Glutamatergic neuron (in vitro differentiated cells): ENCODE results near the gene UGT2A2. TPM values are rescaled to one million over a fixed set of nuclear protein-coding genes. Genes with fewer than 3 reads are reported as not detected.
"Not testable (repeated sequence)": the region's sequence is repeated elsewhere in the genome, so short reads cannot be mapped to it uniquely, and the experiment has no call there.

ENCODE experiments used
- DNase-seq: peaks from one replicate; pipeline ENCODE4 v3.0.0; 2022
- H3K27ac Mint-ChIP-seq: one replicate; pipeline ENCODE4 v1.8.0; 2020; ENCODE audit warnings: mild to moderate bottlenecking, mixed read lengths, inconsistent platforms; ENCODE audit not compliant: unreplicated experiment
- H3K27me3 Mint-ChIP-seq: one replicate; pipeline ENCODE4 v1.8.0; 2020; ENCODE audit warnings: mild to moderate bottlenecking, moderate library complexity, mixed read lengths, inconsistent platforms; ENCODE audit not compliant: unreplicated experiment
- H3K36me3 Mint-ChIP-seq: one replicate; pipeline ENCODE4 v1.8.0; 2020; ENCODE audit warnings: mild to moderate bottlenecking, mixed read lengths, inconsistent platforms; ENCODE audit not compliant: unreplicated experiment
- H3K4me1 Mint-ChIP-seq: one replicate; pipeline ENCODE4 v1.8.0; 2020; ENCODE audit warnings: mild to moderate bottlenecking, low read depth, mixed read lengths, inconsistent platforms; ENCODE audit not compliant: unreplicated experiment
- H3K4me3 Mint-ChIP-seq: one replicate; pipeline ENCODE4 v1.8.0; 2020; ENCODE audit warnings: mild to moderate bottlenecking, mixed read lengths, inconsistent platforms; ENCODE audit not compliant: unreplicated experiment
- H3K9me3 Mint-ChIP-seq: one replicate; pipeline ENCODE4 v1.8.0; 2020; ENCODE audit warnings: mild to moderate bottlenecking, moderate library complexity, mixed read lengths, inconsistent platforms; ENCODE audit not compliant: unreplicated experiment
- long read RNA-seq: library from polyadenylated mRNA; unstranded; transcript quantifications from one replicate; pipeline ENCODE4 v2.0.0, GENCODE V29; 2020; ENCODE audit not compliant: unreplicated experiment
- total RNA-seq: library from RNA; stranded (reverse); fragmentation: NEBNext Ultra II Directional; extraction: Animal tissue kit (Norgen Biotek cat#: 25700); gene quantifications from one replicate; pipeline ENCODE4 v1.2.1, GENCODE V29; 2021; ENCODE audit not compliant: unreplicated experiment
- TF ChIP-seq, protein P1 (sequence below): fragments of 200-600 bp; sonication (generic); IDR thresholded peaks from one replicate; pipeline ENCODE4 v1.5.0; 2021; ENCODE audit not compliant: partially characterized antibody, unreplicated experiment

The UGT2A2 gene
- total RNA-seq = not detected
- long read RNA-seq = 0 reads

DNA sequence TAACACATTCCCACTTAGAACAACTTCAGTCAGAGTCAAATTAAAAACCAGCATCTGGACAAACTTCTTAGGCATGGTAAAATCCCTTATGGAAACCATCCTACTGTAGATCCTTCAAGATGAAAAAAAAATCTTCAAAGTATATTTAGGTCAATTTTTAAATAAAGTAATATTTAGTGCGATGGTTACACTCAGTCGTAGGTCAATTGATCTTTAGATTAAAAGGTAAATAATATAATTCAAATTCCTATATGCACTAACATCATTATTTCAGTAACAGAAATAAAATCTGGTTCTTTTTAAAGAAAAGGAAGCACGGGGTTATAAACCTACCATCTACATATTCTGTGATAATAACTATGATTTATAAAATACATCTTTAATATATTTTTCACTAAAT is at the start of gene UGT2A2:
UGT2A2 (minus strand) TSS at position 101 of the 400 bp plus-strand sequence; CDS start at position 99, 2 bp downstream.
- H3K4me3 Mint-ChIP-seq = no peak within 1 kb of the TSS
- no peaks in the 10 kb centered on the region for H3K36me3 Mint-ChIP-seq
- H3K4me1 Mint-ChIP-seq = no peaks in the 10 kb centered on the region
- no peaks in the 10 kb centered on the region for H3K9me3 Mint-ChIP-seq
- TF ChIP-seq, protein P1, sequence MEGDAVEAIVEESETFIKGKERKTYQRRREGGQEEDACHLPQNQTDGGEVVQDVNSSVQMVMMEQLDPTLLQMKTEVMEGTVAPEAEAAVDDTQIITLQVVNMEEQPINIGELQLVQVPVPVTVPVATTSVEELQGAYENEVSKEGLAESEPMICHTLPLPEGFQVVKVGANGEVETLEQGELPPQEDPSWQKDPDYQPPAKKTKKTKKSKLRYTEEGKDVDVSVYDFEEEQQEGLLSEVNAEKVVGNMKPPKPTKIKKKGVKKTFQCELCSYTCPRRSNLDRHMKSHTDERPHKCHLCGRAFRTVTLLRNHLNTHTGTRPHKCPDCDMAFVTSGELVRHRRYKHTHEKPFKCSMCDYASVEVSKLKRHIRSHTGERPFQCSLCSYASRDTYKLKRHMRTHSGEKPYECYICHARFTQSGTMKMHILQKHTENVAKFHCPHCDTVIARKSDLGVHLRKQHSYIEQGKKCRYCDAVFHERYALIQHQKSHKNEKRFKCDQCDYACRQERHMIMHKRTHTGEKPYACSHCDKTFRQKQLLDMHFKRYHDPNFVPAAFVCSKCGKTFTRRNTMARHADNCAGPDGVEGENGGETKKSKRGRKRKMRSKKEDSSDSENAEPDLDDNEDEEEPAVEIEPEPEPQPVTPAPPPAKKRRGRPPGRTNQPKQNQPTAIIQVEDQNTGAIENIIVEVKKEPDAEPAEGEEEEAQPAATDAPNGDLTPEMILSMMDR = no peak
- H3K27ac Mint-ChIP-seq = no peak within 1 kb of the TSS
- H3K27me3 Mint-ChIP-seq = no peaks in the 10 kb centered on the region
- no peak for DNase-seq

DNA sequence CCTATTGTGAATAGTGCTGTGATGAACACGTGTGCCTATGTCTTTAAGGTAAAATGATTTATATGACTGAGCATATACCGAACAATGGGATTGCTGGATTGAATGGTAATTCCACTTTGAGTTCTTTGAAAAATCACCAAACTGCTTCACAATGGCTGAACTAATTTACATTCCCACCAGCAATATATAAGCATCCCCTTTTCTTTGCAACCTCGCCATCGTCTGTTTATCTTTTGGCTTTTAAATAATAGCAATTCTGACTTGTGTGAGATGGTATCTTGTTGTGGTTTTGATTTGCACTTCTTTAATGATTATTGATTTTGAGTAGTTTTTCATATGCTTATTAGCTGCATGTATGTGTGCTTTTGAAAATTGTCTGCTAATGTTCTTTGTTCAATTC is 45.4 kb upstream of the UGT2A2 start:
- no peaks in the 10 kb centered on the region for H3K4me1 Mint-ChIP-seq
- no peak for DNase-seq

DNA sequence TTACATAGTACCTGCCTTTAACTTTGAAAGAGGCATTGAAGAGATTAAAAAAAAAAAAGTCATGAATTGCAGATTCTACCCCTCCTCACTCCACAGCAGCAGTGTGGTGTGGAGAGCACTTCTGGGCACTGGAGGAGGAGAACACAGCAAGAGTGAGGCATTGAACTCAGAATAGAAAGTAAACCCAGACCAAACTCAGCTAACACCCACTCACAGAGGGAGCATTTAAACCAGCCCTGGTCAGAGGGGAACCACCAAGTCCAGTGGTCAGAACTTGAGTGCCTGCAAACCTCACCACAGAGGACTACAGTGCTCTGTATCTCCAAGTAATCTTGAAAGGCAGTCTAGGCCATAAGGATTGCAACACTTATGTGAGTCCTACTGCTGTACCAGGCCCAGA is 29.2 kb upstream of the UGT2A2 start:
- TF ChIP-seq, protein P1 = no peak
- no peak for DNase-seq
- no peak overlapping the region for H3K27ac Mint-ChIP-seq
- no peaks in the 10 kb centered on the region for H3K9me3 Mint-ChIP-seq
- H3K27me3 Mint-ChIP-seq = peaks cover 2% of the 10 kb centered on the region
- no peaks in the 10 kb centered on the region for H3K4me1 Mint-ChIP-seq
- H3K4me3 Mint-ChIP-seq = no peak overlapping the region
- H3K36me3 Mint-ChIP-seq = no peaks in the 10 kb centered on the region

More for the DNA sequence above, 45.4 kb upstream of the UGT2A2 start:
- H3K27me3 Mint-ChIP-seq = no peaks in the 10 kb centered on the region
- H3K9me3 Mint-ChIP-seq = peaks cover 1% of the 10 kb centered on the region
- H3K27ac Mint-ChIP-seq = no peak overlapping the region
- H3K4me3 Mint-ChIP-seq = no peak overlapping the region
- H3K36me3 Mint-ChIP-seq = no peaks in the 10 kb centered on the region
- TF ChIP-seq, protein P1 = no peak

DNA sequence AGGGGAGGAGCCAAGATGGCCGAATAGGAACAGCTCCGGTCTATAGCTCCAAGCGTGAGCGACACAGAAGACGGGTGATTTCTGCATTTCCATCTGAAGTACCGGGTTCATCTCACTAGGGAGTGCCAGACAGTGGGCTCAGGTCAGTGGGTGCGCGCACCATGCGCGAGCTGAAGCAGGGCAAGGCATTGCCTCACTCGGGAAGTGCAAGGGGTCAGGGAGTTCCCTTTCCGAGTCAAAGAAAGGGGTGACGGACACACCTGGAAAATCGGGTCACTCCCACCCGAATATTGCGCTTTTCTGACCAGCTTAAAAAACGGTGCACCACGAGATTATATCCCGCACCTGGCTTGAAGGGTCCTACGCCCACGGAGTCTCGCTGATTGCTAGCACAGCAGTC is 24.6 kb upstream of the UGT2A2 start:
- not testable (repeated sequence) for DNase-seq, H3K4me1 Mint-ChIP-seq, H3K27ac Mint-ChIP-seq, H3K36me3 Mint-ChIP-seq, H3K27me3 Mint-ChIP-seq, H3K4me3 Mint-ChIP-seq, H3K9me3 Mint-ChIP-seq

DNA sequence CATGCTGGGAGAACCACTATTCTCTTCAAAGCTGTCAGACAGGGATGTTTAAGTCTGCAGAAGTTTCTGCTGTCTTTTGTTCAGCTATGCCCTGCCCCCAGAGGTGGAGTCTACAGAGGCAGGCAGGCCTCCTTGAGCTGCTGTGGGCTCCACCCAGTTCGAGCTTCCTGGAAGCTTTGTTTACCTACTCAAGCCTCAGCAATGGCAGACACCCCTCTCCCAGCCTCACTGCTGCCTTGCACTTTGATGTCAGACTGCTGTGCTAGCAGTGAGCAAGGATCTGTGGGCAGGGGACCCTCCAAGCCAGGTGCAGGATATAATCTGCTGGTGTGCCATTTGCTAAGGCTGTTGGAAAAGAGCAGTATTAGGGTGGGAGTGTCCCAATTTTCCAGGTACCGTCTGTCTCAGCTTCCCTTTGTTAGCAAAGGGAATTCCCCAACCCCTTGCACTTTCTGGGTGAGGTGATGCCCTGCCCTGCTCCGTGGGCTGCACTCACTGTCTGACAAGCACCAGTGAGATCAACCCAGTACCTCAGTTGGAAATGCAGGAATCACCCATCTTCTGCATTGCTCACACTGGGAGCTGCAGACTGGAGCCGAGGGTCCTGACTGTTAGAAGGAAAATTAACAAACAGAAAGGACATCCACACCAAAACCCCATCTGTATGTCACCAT is 21.8 kb upstream of the UGT2A2 start:
- H3K4me1 Mint-ChIP-seq, H3K36me3 Mint-ChIP-seq, H3K27me3 Mint-ChIP-seq, H3K9me3 Mint-ChIP-seq, H3K27ac Mint-ChIP-seq, DNase-seq, H3K4me3 Mint-ChIP-seq: not testable (repeated sequence)

DNA sequence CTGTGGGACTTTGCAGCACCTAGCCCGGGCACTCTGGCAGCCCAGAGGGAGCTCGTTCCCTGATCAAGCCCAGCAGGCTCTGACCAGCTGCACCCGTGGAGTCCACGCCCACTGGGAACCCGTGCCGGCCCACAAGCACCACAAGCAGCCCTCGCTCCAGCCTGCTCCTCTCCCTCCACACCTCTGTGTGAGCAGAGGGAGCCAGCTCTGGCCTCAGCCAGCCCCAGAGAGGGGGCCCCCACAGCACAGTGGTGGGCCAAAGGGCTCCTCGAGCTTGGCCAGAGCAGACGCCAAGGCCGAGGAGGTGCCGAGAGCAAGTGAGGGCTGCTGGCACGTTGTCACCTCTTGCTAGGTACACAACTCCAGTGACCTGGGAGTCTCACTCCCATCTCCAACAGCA is 18.7 kb upstream of the UGT2A2 start:
- TF ChIP-seq, protein P1 = no peak
- Mint-ChIP-seq H3K36me3 (no peaks in the 10 kb centered on the region), H3K27ac (no peak overlapping the region), H3K4me1 (no peaks in the 10 kb centered on the region), H3K9me3 (peaks cover 2% of the 10 kb centered on the region), H3K27me3 (peaks cover 2% of the 10 kb centered on the region), H3K4me3 (no peak overlapping the region)
- DNase-seq = no peak
